ENCODE data around the gene SSU72.

SSU72 gene

GRCh38 chr1:1554926-1555915 lies 19.4 kb downstream of the SSU72 start:
- TF ChIP-seq CTCF (IDR thresholded peaks at IDR 0.05; ENCODE audit: borderline replicate concordance, control extremely low read depth, extremely low read depth, insufficient read depth, missing control alignments), result no peak
- in situ Hi-C loops (cut with MboI; ENCODE audit: low sequenced_read_pairs, unreplicated experiment), result no loop called here
- no peak for DNase-seq (ENCODE audit: low spot score)

- no peak for DNase-seq (ENCODE audit: low spot score)
- in situ Hi-C loops (cut with MboI; ENCODE audit: low sequenced_read_pairs, unreplicated experiment), result no loop called here
- no peak for TF ChIP-seq CTCF (IDR thresholded peaks at IDR 0.05; ENCODE audit: borderline replicate concordance, control extremely low read depth, extremely low read depth, insufficient read depth, missing control alignments)
These were observed 20.1 kb downstream of the SSU72 start for GRCh38 chr1:1554550-1554925.

GRCh38 chr1:1553821-1554494 lies 20.7 kb downstream of the SSU72 start:
- in situ Hi-C loops (cut with MboI; ENCODE audit: low sequenced_read_pairs, unreplicated experiment), result no loop called here
- no peak for TF ChIP-seq CTCF (IDR thresholded peaks at IDR 0.05; ENCODE audit: borderline replicate concordance, control extremely low read depth, extremely low read depth, insufficient read depth, missing control alignments)
- DNase-seq (ENCODE audit: low spot score), result no peak

- in situ Hi-C loops (cut with MboI; ENCODE audit: low sequenced_read_pairs, unreplicated experiment), result no loop called here
- TF ChIP-seq CTCF (IDR thresholded peaks at IDR 0.05; ENCODE audit: borderline replicate concordance, control extremely low read depth, extremely low read depth, insufficient read depth, missing control alignments), result no peak
These were observed 22.4 kb downstream of the SSU72 start for GRCh38 chr1:1552263-1552639.

GRCh38 chr1:1551524-1552262 lies 23.0 kb downstream of the SSU72 start:
- no peak for DNase-seq (ENCODE audit: low spot score)
- TF ChIP-seq CTCF (IDR thresholded peaks at IDR 0.05; ENCODE audit: borderline replicate concordance, control extremely low read depth, extremely low read depth, insufficient read depth, missing control alignments), result no peak
- in situ Hi-C loops (cut with MboI; ENCODE audit: low sequenced_read_pairs, unreplicated experiment), result no loop called here

More at GRCh38 chr1:1552263-1552639, 22.4 kb downstream of the SSU72 start:
- no peak for DNase-seq (ENCODE audit: low spot score)
